GM19351 (cell line): Measurements from ENCODE around the gene FGD6.
"Not testable (repeated sequence)": the region's sequence is repeated elsewhere in the genome, so short reads cannot be mapped to it uniquely, and the experiment has no call there.

Experiments used
- ATAC-seq: cut with Tn5 transposase; IDR thresholded peaks from one replicate; pipeline ENCODE4 v1.9.1; 2021; ENCODE audit warnings: mild to moderate bottlenecking, moderate library complexity; ENCODE audit not compliant: unreplicated experiment

Gene FGD6

DNA sequence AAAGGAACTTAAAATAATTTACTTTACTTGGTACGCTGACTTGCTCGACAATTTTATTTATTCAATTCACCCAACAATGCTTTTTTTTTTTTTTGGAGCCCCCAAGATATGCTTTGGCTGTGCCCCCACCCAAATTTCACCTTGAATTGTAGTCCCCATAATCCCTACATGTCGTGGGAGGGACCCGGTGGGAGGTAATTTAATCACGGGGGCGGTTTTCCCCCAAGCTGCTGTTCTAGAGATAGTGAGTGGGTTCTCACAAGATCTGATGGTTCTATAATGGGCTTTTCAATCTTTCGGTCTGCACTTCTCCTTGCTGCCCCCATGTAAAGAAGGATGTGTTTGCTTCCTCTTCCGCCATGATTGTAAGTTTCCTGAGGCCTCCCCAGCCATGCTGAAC lies 10.4 kb downstream of the FGD6 start:
- ATAC-seq, result no peak

DNA sequence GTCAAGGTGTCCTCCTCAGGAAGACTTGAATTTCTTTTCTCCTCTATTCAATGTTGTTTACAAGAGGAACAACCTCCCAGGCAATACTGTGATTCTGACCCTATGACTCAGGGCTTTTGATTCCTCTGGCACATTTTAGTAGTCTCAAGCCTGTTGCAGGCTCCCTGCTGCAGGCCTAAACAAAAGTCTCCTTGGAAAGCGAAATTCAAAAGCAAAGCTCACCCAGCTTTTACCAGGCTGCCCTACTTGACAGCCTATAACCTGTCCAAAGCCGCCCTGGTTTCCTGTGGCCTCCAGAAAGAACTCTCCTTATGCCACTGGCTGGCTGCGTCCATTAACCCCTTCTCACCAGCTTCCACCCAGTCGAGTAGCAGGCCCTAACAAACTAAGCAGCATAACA lies 11.6 kb downstream of the FGD6 start:
- no peak for ATAC-seq

DNA sequence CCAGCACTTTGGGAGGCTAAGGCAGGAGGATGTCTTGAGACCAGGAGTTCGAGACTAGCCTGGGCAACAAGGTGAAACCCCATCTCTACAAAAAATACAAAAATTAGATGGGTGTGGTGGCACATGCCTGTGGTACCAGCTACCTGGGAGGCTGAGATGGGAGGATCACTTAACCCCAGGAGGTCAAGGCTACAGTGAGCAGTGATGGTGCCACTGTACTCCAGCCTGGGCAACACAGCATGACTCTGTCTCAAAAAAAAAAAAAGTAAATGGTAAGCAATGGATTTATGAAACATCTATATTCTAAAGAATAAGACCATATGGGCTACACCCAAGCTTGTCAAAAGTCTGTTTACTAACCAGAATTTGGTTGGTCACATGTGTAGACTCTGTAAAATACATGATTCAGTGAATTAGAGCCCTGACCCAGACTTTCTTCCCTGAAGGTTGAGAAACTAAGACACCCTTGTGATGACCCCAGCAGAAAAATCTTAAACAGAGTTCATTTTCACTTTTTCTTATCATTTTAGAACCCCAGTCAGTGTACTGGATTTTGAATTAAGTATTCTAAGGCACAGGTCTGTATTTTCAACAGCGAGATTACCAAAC lies 12.1 kb downstream of the FGD6 start:
- no peak for ATAC-seq

DNA sequence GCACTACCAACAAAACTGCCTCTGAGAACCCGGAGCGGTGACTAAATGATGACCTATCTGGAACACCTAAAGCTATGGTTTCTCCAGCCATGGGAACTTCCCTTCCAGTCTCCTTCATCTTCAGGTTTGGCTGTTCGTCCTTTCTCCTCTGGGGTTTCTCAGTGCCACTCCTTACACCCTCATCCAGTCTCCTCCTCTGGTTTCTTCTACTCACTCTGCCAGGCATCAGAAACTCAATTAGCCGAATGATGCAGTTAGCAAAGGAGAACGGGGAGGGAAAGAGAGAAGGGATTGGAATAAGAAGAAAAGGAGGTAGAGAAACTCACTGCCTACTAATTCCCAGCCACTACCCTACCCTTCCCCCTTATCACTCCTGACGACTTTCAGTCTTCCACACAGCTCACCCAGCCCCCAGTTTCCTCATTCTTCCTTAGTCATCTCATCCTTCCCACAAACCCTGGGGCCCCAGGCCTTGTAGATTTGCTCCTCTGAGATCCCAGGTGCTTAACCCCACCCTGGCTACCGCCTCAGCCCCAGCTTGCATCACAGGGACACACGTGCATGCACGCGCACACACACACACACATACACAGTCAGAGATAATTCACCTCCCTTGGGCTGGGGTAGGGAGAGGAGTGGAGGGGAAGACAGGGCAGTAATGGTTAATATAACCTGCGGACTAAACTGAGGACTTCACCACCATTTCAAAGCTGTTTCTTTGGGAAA lies 13.0 kb downstream of the FGD6 start:
- no peak for ATAC-seq

DNA sequence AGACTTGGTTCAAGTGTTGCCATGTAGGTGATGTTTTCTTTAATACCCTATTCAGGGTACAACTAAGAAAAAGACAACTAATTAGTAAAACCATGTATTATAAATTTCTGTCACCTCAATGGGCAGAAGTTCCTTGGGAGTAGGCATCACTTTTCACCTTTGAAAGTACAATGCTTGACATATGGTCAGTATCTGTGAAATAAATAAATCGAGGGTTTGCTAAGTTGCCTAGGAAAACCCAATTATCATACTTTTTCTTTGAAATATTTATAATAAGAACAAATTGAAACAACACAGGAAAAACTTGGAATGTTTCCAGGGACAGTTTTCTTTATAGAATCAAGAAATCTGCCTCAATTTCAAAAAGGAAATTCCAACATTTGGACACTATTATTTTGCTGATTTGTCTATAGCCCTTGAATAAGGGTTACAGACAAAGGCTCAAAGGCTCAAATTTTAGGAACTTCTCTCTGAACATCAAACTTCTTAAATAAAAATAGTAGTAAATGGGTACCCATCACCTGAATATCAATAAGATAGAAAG lies 13.7 kb downstream of the FGD6 start:
- ATAC-seq, result no peak

DNA sequence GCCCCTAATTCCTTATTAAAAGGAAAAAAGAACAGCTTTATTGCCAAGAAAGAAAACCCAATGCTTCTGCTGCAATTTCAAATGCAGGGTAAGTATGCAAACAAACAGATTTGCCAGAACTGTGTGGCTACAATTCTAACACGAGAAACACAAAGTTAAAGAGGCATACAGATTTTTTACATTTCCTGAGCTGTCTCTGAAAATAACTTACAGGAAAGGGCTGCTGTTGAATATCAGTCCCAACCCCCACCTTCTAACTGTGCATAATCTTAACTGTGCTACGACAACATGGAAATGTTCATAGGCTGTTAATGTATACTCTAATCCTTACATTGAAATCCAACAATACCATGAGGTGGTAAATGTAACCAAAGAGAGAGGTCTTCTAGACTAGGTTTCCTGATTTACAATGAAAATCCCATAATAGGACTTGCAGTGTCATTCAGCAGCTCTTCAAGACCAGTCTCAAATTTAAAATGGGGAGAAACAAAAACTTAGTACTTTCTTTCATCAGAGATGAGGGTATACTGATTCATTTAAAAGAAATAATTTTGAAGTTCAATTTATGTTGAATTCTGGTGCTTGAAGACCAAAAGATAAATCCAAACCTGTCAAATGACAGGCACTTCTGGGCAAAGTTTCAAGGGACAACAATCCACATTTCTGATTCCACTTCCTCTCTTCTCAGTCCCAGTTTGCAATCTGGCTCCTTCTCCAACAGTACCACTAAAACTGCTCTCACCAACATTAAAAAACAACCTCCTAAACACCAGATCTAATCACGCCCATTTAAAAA lies 14.4 kb downstream of the FGD6 start:
- ATAC-seq, result no peak

DNA sequence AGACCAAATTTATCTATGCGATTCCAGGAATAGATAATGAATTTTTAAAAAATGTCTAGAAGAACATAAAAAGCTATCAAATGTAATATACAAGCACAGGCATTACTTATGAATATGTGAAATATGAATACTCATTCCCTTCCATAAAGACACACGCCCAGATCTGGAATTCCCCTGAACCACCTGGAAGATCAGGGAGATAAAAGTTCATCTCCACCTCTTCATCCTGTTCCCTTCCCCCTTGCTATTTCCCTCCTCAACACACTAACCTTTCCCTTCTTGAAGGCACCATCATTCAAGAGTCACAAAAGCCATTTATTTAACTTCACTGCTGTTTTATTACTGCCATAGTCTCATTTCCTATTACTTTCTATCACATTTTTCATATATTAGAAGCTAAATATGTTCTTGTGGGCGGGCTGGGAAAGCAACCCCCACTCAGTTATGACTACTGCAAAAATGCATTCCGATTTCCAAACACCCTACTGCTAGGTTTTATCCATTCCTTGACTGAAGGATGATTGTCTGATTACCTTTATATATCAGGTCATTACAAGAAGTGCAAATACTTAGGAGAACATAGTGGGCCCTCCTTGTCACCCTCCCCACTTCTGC lies 16.1 kb downstream of the FGD6 start:
- no peak for ATAC-seq

DNA sequence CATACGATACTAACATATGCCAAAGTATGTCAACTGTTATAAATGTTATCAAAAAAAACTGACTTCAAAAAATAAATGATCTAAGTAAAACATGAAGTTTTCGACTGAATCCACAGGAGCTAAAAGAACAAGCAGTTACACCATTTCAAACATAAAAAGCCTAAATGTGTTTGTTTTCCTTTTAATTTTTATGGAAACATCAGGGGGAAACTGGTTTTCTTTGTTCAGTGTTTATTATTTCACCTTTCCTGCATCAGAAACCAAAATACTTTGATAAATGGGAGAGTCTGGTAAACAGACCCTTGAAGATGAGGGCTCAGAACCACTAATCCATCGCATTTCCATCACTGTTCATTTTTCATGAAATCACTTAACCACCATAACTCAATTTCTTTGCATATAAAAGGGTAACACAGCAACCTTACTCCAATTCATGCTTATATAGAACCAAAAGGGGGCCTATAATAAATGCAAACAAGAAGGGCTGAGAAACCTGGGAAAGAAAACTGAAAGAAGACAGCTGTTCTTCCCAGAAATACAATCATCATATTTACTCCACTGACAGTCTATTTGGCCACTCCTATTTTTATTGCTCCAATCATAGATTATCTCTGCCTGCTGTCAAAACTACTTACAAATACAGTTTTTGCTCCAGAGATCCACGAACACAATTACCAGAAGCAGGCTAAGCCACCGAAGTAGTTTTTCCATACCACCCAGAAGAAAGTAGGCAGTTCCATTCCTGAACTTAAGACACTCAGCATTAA lies 17.0 kb downstream of the FGD6 start:
- ATAC-seq, result no peak

DNA sequence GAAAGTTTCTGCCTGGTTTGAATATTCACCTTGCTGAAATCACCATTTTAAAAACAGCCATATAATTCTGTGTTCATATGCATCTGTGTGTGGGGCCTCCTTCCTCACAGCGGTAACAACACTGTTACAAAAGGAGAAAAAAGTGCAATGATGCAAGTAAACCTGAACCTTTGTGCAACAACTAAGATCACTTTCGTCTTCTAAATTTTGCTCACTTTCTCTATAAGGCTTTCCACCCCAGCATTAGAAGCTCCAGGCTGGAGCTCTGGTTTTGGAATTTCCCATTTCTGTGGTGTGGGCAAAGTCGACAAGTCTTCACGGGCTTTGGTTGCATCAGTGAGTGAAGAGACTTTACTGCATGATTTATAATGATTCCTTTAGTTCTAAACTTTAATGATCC lies 18.4 kb downstream of the FGD6 start:
- ATAC-seq, result peak; percentile 67

DNA sequence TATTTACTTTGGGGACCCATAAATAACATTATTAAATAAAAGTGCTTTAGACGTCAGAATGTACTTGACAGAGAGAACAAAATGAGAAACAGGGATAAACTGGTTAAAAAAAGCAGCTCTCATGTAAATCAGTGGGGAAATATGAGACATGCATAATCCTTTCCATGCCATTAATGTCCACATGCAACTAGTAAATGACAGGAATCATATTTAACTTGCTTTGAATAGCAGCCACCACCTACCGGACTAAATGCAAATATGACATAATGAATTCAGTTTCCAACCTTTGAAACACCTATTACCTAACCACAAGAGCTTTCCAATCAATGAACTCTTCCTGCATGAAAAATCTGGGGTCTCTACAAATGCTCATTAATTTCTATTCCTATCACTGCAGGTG lies 19.6 kb downstream of the FGD6 start:
- no peak for ATAC-seq

DNA sequence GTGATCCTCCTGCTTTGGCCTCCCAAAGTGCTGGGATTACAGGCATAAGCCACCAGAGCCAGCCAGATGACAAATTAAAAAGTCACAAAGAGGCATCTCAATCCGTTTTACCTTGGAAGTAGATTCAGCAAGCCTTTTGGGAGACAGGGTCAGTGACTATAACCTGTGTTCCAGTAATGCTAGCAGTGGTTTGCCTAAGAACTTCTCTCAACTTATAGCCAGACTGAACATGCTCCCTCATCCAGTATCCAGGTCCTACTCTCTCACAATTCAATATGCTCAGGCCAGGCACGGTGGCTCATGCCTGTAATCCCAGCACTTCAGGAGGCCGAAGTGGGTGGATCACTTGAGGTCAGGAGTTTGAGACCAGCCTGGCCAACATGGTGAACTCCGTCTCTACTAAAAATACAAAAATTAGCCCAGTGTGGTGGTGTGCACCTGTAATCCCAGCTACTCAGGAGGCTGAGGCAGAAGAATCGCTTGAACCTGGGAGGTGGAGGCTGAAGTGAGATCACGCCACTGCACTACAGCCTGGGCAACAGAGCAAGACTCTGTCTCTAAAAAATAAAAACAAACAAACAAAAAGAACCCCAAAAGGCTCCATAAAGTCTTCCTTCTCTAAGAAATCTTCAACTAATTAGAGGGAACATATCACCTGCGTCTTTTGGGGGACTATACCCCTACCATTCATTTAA lies 20.2 kb downstream of the FGD6 start:
- not testable (repeated sequence) for ATAC-seq

DNA sequence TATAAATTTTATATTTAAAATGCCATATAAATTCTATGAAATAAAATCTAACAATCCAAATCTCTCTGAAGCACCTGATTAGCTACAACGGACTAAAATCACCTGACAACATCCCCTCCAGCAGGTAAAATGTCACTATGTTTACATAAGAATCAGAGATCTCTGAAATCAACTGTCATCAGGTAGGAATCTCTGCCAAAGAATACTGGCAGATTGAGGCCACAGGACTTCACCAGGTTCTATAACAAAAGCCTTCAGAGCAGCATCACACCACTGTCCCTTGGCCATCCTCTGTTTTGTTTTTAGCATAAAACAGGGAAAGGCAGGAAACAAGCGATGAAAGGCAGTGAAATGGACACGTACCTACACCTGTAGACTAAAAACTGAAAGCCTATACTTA lies 22.1 kb downstream of the FGD6 start:
- no peak for ATAC-seq

DNA sequence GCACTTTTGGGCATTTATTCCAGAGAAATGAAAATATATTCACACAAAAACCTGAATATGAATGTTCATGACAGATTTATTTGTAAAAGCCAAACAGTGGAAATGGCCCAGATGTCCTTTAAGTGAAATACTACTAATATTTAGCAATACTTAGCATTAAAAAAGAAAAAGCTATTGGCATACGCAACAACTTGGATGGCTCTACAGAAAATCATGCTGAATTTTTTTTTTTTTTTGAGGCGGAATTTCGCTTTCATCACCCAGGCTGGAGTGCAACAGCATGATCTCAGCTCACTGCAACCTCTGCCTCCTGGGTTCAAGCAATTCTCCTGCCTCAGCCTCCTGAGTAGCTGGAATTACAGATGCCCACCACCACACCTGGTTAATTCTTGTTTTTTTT lies 24.1 kb downstream of the FGD6 start:
- ATAC-seq, result no peak

DNA sequence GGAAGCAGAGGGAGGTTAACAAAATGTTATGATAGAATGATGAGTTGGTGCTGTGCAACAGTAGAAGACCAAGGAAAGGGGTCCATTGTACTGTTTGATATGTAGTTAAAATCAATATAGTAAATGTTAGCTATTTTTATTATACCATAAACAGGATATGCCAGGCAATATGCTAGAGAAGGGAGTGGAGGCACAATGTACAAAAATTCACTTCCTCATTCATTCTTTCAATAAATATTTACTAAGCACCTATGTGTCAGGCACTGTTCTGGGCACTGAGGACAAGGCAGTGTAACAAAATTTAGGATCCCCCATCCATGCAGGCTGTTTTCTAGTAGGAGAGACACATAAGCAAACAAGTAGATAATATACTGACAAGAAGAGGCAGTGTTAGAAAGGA lies 25.0 kb downstream of the FGD6 start:
- ATAC-seq, result no peak

DNA sequence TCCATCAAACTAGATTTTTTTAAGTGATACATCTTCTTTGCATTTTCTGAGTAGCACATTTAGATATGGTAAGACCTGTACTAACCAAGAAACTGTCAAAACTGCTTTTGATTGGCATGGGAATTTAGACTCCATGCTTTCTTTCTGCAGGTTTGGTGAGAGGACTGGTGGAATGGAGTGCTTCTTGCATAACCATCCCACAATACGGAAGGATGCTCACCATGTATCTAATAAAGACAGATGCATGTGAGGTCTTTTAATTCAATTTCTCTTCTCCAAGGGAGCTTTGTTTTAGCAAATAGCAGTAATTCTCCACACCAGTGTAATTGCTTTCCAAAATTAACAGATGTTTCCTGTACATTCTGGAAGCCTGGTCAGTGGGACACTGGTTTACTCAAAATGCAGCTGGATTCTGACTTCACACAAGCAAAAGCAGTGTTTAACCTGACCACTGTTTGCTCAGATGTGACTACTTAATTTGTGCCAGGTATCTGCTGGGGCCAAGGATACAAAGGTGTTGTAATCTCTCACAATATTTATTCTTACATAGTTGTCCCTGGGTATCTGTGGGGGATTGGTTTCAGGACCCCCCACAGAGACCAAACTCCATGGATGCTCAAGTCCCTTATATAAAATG lies 26.1 kb downstream of the FGD6 start:
- ATAC-seq, result no peak

DNA sequence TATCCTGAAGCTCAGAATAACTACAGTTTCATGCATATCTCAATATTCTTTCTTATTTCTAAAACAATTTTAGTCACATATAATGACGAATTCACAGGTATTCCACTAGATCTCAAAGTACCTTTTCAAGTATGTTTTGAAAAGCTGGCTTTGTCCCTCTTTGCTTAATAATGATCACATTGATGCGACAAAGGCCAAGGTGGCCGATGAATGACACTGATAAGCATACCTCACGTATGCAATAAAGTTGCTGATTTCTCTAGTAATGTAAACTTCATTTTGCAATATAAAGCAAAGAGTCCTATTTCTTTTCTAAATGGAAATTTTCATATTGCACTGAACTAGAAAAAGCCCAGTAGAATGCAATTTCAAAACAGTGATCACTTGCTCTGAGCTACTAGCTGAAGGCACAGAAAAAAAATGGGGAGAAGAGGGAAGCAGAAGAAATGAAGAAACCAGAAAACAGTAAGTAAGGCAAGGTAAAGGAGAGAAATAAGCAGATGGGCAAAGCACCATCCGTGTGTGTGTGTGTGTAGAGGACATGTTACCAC lies 29.3 kb downstream of the FGD6 start:
- ATAC-seq, result no peak

DNA sequence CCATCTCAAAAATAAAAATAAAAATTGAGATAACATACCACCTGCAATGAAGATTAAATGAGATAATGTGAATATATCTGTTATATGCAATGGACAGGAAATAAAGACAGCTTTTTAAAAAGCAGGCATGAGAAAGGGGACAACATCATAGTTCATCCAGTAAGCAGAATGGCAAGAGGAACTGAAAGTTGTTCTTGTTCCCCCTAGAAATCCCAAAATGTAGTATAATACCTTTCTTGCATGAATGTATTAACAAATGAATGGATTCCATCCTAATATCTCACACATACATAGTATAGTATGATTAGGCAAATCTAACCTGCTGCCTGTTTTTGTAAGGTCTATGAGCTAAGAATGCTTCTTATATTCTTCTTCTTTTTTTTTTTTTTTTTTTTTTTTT lies 31.4 kb downstream of the FGD6 start:
- ATAC-seq, result no peak

DNA sequence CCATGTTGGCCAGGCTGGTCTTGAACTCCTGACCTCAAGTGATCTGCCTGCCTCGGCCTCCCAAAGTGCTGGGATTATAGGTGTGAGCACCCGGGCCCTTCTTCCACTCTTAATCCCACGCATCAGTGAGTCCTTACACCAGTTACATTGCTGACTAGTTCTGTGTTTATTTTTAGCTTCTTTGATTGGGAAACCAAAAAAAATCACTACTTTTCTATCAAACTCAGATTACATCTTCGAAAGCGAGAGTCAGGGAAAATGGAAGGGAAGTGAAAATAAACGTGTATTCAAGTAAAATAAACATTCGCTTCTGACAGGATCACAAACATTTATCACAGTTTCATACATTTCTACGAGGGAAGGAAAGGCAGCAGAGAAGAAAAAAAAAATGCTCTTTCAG lies 32.2 kb downstream of the FGD6 start:
- ATAC-seq, result no peak

DNA sequence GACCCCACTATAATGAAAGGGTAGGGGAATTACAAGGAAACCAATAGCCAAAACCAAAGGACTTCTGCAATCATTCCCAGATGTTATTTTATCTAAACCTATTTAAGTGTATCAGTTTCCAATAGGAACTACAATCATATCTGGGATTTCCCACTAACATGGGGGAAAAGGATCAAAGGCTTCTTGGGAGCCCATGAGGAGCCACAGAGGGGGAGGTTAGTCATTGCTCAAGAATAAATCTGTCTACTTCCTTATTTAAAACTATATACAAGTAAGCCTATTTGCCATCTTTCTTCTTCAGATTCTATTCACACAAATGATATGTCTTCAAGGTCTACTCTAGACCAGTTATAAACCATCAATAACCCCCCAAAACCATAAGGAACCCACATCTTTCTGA lies 33.1 kb downstream of the FGD6 start:
- ATAC-seq, result no peak
